GM18511 (cell line): ENCODE results near the gene MBP.

Experiments used
- ATAC-seq: cut with Tn5 transposase; IDR thresholded peaks from one replicate; pipeline ENCODE4 v1.9.1; 2021; ENCODE audit warnings: mild to moderate bottlenecking, moderate library complexity; ENCODE audit not compliant: unreplicated experiment

The MBP gene

GRCh38 chr18:77151772-77152520, 19.4 kb upstream of the MBP start:
- no peak for ATAC-seq

GRCh38 chr18:77151033-77151771, 18.6 kb upstream of the MBP start:
- ATAC-seq, result no peak

GRCh38 chr18:77150588-77150987, 18.0 kb upstream of the MBP start:
- no peak for ATAC-seq

- no peak for ATAC-seq
Measured at GRCh38 chr18:77148289-77148688, 15.7 kb upstream of the MBP start.

- no peak for ATAC-seq
Measured at GRCh38 chr18:77147418-77147852, 14.9 kb upstream of the MBP start.

GRCh38 chr18:77146249-77147080, 13.9 kb upstream of the MBP start:
- no peak for ATAC-seq

GRCh38 chr18:77145364-77145901, 12.8 kb upstream of the MBP start:
- ATAC-seq, result no peak

- no peak for ATAC-seq
Measured at GRCh38 chr18:77144451-77145118, 12.0 kb upstream of the MBP start.

GRCh38 chr18:77144046-77144445, 11.5 kb upstream of the MBP start:
- ATAC-seq, result no peak

- ATAC-seq, result no peak
Measured at GRCh38 chr18:77143196-77143595, 10.6 kb upstream of the MBP start.

- no peak for ATAC-seq
Measured at GRCh38 chr18:77141401-77142118, 9.0 kb upstream of the MBP start.

GRCh38 chr18:77140439-77141109, 8.0 kb upstream of the MBP start:
- ATAC-seq, result no peak

- no peak for ATAC-seq
Measured at GRCh38 chr18:77140030-77140429, 7.4 kb upstream of the MBP start.

GRCh38 chr18:77139619-77140018, 7.0 kb upstream of the MBP start:
- ATAC-seq, result no peak

GRCh38 chr18:77138270-77138669, 5.7 kb upstream of the MBP start:
- ATAC-seq, result no peak

GRCh38 chr18:77137851-77138250, 5.3 kb upstream of the MBP start:
- ATAC-seq, result no peak

GRCh38 chr18:77136871-77137665, 4.5 kb upstream of the MBP start:
- ATAC-seq, result no peak

- no peak for ATAC-seq
Measured at GRCh38 chr18:77136076-77136718, 3.6 kb upstream of the MBP start.
